HG03432 (cell line): ENCODE data around the gene CNTN4.
A peak's percentile ranks its signal among the peaks of the same experiment; 100 is the strongest.
"Not testable (repeated sequence)": the region's sequence is repeated elsewhere in the genome, so short reads cannot be mapped to it uniquely, and the experiment has no call there.

Experiments
- ATAC-seq: cut with Tn5 transposase; IDR thresholded peaks from one replicate; pipeline ENCODE4 v1.9.1; 2021; ENCODE audit warnings: mild to moderate bottlenecking, moderate library complexity; ENCODE audit not compliant: unreplicated experiment

The CNTN4 gene

GRCh38 chr3:2883283-2883682 is 784.6 kb downstream of the CNTN4 start:
- ATAC-seq, result no peak

GRCh38 chr3:2888592-2888991 is 789.9 kb downstream of the CNTN4 start:
- ATAC-seq, result no peak

GRCh38 chr3:2889736-2890135 is 791.1 kb downstream of the CNTN4 start:
- no peak for ATAC-seq

- ATAC-seq, result no peak
Measured at GRCh38 chr3:2896308-2896939, 797.8 kb downstream of the CNTN4 start.

GRCh38 chr3:2897821-2898220 is 799.2 kb downstream of the CNTN4 start:
- no peak for ATAC-seq

- no peak for ATAC-seq
Measured at GRCh38 chr3:2898591-2899353, 800.1 kb downstream of the CNTN4 start.

- ATAC-seq, result no peak
Measured at GRCh38 chr3:2904054-2904453, 805.4 kb downstream of the CNTN4 start.

GRCh38 chr3:2908693-2909351 is 810.2 kb downstream of the CNTN4 start:
- no peak for ATAC-seq

- ATAC-seq, result no peak
Measured at GRCh38 chr3:2910997-2911396, 812.3 kb downstream of the CNTN4 start.

GRCh38 chr3:2915826-2916225 is 817.2 kb downstream of the CNTN4 start:
- no peak for ATAC-seq

GRCh38 chr3:2916640-2917039 is 818.0 kb downstream of the CNTN4 start:
- not testable (repeated sequence) for ATAC-seq

GRCh38 chr3:2920103-2920502 is 821.4 kb downstream of the CNTN4 start:
- ATAC-seq, result no peak

GRCh38 chr3:2921452-2921851 is 822.8 kb downstream of the CNTN4 start:
- no peak for ATAC-seq

GRCh38 chr3:2921903-2922302 is 823.2 kb downstream of the CNTN4 start:
- peak; percentile 87 for ATAC-seq

GRCh38 chr3:2923390-2923789 is 824.7 kb downstream of the CNTN4 start:
- ATAC-seq, result no peak

- ATAC-seq, result no peak
Measured at GRCh38 chr3:2927259-2927658, 828.6 kb downstream of the CNTN4 start.

GRCh38 chr3:2929574-2929973 is 830.9 kb downstream of the CNTN4 start:
- no peak for ATAC-seq

GRCh38 chr3:2931265-2931664 is 832.6 kb downstream of the CNTN4 start:
- ATAC-seq, result no peak

- ATAC-seq, result no peak
Measured at GRCh38 chr3:2934541-2934940, 835.9 kb downstream of the CNTN4 start.

- no peak for ATAC-seq
Measured at GRCh38 chr3:2937055-2937454, 838.4 kb downstream of the CNTN4 start.

- no peak for ATAC-seq
Measured at GRCh38 chr3:2937592-2937991, 838.9 kb downstream of the CNTN4 start.

- ATAC-seq, result no peak
Measured at GRCh38 chr3:2938711-2939110, 840.0 kb downstream of the CNTN4 start.
